Astrocyte of the cerebellum (primary cell): ENCODE data around the gene LIN7B.

Source experiments
- DNase-seq: peaks from one replicate; pipeline ENCODE4 v3.0.0-alpha.2; 2011; ENCODE audit warnings: low read depth
- H3K4me3 ChIP-seq: 2 replicates; pipeline ENCODE4 v1.5.1; 2011; ENCODE audit warnings: mild to moderate bottlenecking, low read depth, low read length, moderate library complexity
- CTCF ChIP-seq: IDR thresholded peaks from 2 replicates; pipeline ENCODE4 v1.5.1; 2012; ENCODE audit warnings: low read length, low read depth, moderate library complexity, mild to moderate bottlenecking; ENCODE audit errors: missing control alignments
- in situ Hi-C: cut with HindIII; loops from 2 replicates; pipeline ENCODE4 v1.10.0; 2017; ENCODE audit warnings: low sequenced_read_pairs

The LIN7B gene

GRCh38 chr19:49114630-49115363 is 627 bp downstream of the LIN7B start:
- in situ Hi-C loops = loop anchor here (5.0 kb wide), 1 partner anchor 78 kb away; no protein-coding TSS in a partner anchor
- no peak for TF ChIP-seq CTCF

GRCh38 chr19:49116544-49116943 is 2.4 kb downstream of the LIN7B start:
- no peak overlapping the region for H3K4me3 ChIP-seq
- TF ChIP-seq CTCF = no peak
- no peak for DNase-seq
- in situ Hi-C loops = no loop called here

More at GRCh38 chr19:49114630-49115363, 627 bp downstream of the LIN7B start:
- H3K4me3 ChIP-seq = peak overlapping the region; percentile 66
- DNase-seq = no peak

- no peak for DNase-seq
- no peak for TF ChIP-seq CTCF
- in situ Hi-C loops = no loop called here
- peak overlapping the region; percentile 67 for H3K4me3 ChIP-seq
Measured at GRCh38 chr19:49117677-49118564, 3.8 kb downstream of the LIN7B start.

GRCh38 chr19:49118565-49119410 is 4.6 kb downstream of the LIN7B start, which contains the start of gene C19orf73:
Gene C19orf73 (minus strand): TSS chr19:49119143. CDS start chr19:49119022, 121 bp downstream.
- DNase-seq = peak; percentile 76
- in situ Hi-C loops = no loop called here
- H3K4me3 ChIP-seq = peak within 1 kb of the TSS; percentile 67
- no peak for TF ChIP-seq CTCF

GRCh38 chr19:49119411-49120324 is 5.5 kb downstream of the LIN7B start, which contains the start of gene PPFIA3:
Gene PPFIA3 (plus strand): TSS chr19:49119544. CDS start chr19:49127874, 8,330 bp downstream.
- no peak for DNase-seq
- in situ Hi-C loops = no loop called here

More at GRCh38 chr19:49119411-49120324, 5.5 kb downstream of the LIN7B start, which contains the start of gene PPFIA3:
- TF ChIP-seq CTCF = no peak
- peak within 1 kb of the TSS; percentile 67 for H3K4me3 ChIP-seq
